ENCODE results near the gene TBC1D14.

DNA sequence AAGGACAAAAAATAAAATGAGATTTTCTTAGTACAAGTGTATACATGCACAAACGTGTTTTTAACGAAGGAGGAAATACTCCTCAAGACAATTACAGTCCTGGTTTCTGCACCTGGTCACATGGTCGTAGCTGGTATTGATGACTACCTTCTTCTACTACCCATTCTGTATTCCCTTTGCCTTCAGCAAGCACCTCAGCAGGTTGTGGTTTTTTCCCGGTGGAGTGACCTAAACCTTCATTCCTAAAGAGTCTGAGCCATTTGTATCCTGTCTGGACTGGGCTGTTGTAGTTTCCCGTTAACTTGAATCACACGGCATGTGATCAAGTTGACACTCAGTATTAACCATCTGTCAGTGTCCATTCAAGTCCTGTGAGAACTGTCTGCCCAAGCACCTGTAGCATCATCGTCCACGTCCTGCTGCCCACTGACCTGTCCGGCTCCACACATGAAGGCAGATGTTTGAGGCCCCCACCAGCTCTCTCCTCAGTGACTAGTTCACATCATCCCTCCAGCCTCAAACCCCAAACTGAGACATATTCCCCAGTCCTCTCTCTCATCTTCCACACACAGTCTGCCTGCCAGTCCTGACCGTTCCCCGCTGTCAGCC lies 31.1 kb upstream of the TBC1D14 start:
- TF ChIP-seq, protein P1, sequence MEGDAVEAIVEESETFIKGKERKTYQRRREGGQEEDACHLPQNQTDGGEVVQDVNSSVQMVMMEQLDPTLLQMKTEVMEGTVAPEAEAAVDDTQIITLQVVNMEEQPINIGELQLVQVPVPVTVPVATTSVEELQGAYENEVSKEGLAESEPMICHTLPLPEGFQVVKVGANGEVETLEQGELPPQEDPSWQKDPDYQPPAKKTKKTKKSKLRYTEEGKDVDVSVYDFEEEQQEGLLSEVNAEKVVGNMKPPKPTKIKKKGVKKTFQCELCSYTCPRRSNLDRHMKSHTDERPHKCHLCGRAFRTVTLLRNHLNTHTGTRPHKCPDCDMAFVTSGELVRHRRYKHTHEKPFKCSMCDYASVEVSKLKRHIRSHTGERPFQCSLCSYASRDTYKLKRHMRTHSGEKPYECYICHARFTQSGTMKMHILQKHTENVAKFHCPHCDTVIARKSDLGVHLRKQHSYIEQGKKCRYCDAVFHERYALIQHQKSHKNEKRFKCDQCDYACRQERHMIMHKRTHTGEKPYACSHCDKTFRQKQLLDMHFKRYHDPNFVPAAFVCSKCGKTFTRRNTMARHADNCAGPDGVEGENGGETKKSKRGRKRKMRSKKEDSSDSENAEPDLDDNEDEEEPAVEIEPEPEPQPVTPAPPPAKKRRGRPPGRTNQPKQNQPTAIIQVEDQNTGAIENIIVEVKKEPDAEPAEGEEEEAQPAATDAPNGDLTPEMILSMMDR (conservative IDR thresholded peaks at IDR 0.05; ENCODE audit: low read length): no peak
- TF ChIP-seq EZH2phosphoT487 (IDR thresholded peaks at IDR 0.05; ENCODE audit: borderline replicate concordance): no peak

Data from Loucy (cell line).